ENCODE results near the gene ESRRA. TPM values are rescaled to one million over a fixed set of nuclear protein-coding genes. Genes with fewer than 3 reads are reported as not detected.
A peak's percentile ranks its signal among the peaks of the same experiment; 100 is the strongest.

ESRRA gene
- total RNA-seq, 1 experiment from 2014 or later = 66.9 TPM

DNA sequence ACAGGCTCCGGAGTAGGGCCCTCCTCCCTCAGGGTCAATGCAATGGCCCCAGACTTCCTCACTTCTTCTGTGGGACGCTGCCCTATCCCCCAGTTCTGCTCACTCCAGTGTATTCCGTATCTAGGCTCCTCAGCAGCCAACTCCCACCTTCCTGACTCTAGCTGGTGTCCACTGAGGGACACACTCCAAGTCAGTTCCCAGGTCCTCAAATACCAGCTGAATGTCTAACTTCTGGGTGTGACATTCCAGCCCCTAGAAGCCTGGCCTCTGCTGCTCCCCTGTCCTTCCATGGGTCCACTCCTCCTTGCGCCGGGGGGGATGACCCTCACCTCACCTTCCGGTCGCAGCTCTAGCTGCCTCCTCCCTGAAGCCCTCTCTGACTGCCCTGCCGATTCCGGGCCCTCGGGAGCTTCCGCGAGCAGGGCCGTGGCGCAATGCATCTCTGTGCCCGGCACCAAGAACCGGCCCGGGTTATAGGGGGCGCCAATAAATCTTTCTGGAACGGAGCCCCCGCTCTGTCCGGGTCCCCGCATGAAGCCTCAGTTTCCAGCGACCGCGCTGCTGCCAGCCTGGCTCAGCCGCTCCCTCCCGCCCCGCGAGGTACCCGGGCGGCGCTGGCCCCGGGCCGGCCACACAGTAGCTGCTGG, 36.3 kb upstream of the ESRRA start:
- Histone ChIP-seq H3K27me3 (replicated peaks; ENCODE audit: control insufficient read depth, insufficient read depth, low read length) (no peaks in the 10 kb centered on the region), H3K4me3 (ENCODE audit: low read depth, low read length) (peak overlapping the region; percentile 85), H3K4me1 (peaks cover 21% of the 10 kb centered on the region), H3K9me3 (no peaks in the 10 kb centered on the region), H3K36me3 (ENCODE audit: control insufficient read depth, insufficient read depth, low read length) (peaks cover 4% of the 10 kb centered on the region)
- Mint-ChIP-seq H3K36me3 (ENCODE audit: insufficient read depth, unreplicated experiment) (peaks cover 75% of the 10 kb centered on the region), H3K4me1 (ENCODE audit: low read depth, unreplicated experiment) (peaks cover 17% of the 10 kb centered on the region), H3K27me3 (ENCODE audit: insufficient read depth, unreplicated experiment) (no peaks in the 10 kb centered on the region), H3K27ac (ENCODE audit: unreplicated experiment) (peak overlapping the region; percentile 95), H3K9me3 (ENCODE audit: unreplicated experiment) (no peaks in the 10 kb centered on the region), H3K4me3 (ENCODE audit: unreplicated experiment) (peak overlapping the region; percentile 89)
- peak; percentile 62 to 67 for DNase-seq
- BruUV-seq (replicated peaks) = TSS peak; percentile 55
- intact Hi-C loops (cut with micrococcal nuclease; ENCODE audit: unreplicated experiment) = no loop called here
- CTCF ChIA-PET = interaction anchor here (2.0 to 3.8 kb wide), 5 partner anchors 15 to 86 kb away, joined by 12 to 29 read pairs (median 15); partner anchors contain the start of genes BAD, CATSPERZ, GPR137 and PLCB3
- POLR2A ChIA-PET = interaction anchor here (1.3 to 3.5 kb wide), 6 partner anchors 16 to 84 kb away, joined by 4 to 22 read pairs (median 9); partner anchors contain the start of genes BAD, ESRRA, FKBP2 and PPP1R14B
- TF ChIP-seq, protein P1, sequence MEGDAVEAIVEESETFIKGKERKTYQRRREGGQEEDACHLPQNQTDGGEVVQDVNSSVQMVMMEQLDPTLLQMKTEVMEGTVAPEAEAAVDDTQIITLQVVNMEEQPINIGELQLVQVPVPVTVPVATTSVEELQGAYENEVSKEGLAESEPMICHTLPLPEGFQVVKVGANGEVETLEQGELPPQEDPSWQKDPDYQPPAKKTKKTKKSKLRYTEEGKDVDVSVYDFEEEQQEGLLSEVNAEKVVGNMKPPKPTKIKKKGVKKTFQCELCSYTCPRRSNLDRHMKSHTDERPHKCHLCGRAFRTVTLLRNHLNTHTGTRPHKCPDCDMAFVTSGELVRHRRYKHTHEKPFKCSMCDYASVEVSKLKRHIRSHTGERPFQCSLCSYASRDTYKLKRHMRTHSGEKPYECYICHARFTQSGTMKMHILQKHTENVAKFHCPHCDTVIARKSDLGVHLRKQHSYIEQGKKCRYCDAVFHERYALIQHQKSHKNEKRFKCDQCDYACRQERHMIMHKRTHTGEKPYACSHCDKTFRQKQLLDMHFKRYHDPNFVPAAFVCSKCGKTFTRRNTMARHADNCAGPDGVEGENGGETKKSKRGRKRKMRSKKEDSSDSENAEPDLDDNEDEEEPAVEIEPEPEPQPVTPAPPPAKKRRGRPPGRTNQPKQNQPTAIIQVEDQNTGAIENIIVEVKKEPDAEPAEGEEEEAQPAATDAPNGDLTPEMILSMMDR (IDR thresholded peaks at IDR 0.05; ENCODE audit: insufficient read depth in 1 of 2, low read depth in 1 of 2, low read length in 1 of 2, severe bottlenecking in 1 of 2, unreplicated experiment in 1 of 2) = no peak

DNA sequence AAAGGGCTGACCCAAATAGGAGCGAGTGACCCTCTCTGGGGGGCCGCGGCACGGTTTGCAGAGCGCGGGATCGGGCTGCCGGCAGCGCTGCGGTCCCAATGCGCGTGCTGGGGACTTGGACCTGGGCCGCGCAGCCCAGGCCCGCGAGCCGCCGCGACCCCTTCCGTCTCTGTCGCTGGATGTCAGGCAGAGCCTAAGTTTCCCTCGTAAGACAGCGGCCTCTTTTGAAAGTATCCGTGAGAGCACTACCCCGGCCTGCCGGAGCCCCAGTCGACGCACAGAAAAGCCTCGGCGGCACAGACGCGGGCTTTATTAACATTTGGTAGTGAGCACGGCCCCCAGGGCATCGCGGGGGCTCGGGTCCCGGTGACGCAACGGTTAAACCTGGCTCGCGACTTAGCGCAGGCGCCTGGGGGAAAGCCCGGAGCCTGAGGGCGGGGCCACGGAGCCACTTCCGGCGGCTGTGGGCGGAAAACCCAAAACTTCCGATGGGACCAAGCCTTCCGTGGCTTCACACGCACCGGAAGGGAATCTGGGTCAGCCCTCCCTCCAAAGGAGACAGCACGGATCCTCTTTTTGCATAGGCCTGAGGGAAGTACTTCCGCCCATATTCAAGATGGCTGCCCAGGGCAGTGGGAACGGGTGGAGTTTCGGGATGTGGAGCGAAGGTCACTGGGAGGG, 35.6 kb upstream of the ESRRA start:
- H3K36me3 Mint-ChIP-seq (ENCODE audit: insufficient read depth, unreplicated experiment) = peaks cover 73% of the 10 kb centered on the region

More for the DNA sequence above, 35.6 kb upstream of the ESRRA start:
- peak overlapping the region; percentile 89 for H3K4me3 Mint-ChIP-seq (ENCODE audit: unreplicated experiment)
- H3K4me1 Mint-ChIP-seq (ENCODE audit: low read depth, unreplicated experiment) = peaks cover 17% of the 10 kb centered on the region
- H3K36me3 ChIP-seq (ENCODE audit: control insufficient read depth, insufficient read depth, low read length) = peaks cover 2% of the 10 kb centered on the region
- H3K27me3 Mint-ChIP-seq (ENCODE audit: insufficient read depth, unreplicated experiment) = no peaks in the 10 kb centered on the region
- no peaks in the 10 kb centered on the region for H3K27me3 ChIP-seq (replicated peaks; ENCODE audit: control insufficient read depth, insufficient read depth, low read length)
- BruUV-seq (replicated peaks) = no TSS peak
- ChIA-PET POLR2A (interaction anchor here (0.6 to 3.5 kb wide), 8 partner anchors 15 to 99 kb away, joined by 4 to 22 read pairs (median 8); partner anchors contain the start of genes BAD, ESRRA, FKBP2 and PPP1R14B), CTCF (interaction anchor here (0.7 to 3.8 kb wide), 9 partner anchors 9 to 85 kb away, joined by 3 to 34 read pairs (median 12); partner anchors contain the start of genes BAD, CATSPERZ, GPR137 and PLCB3)
- peaks cover 21% of the 10 kb centered on the region for H3K4me1 ChIP-seq
- DNase-seq = peak; percentile 99
- TF ChIP-seq, protein P1 (IDR thresholded peaks at IDR 0.05; ENCODE audit: insufficient read depth in 1 of 2, low read depth in 1 of 2, low read length in 1 of 2, severe bottlenecking in 1 of 2, unreplicated experiment in 1 of 2) = no peak
- intact Hi-C loops (cut with micrococcal nuclease; ENCODE audit: unreplicated experiment) = loop anchor here (1.0 to 5.0 kb wide), 5 partner anchors 15 to 88 kb away; partner anchors contain the start of genes BAD, ESRRA, PLCB3 and RPS6KA4
- no peaks in the 10 kb centered on the region for H3K9me3 Mint-ChIP-seq (ENCODE audit: unreplicated experiment)
- H3K4me3 ChIP-seq (ENCODE audit: low read depth, low read length) = peak overlapping the region; percentile 85
- H3K9me3 ChIP-seq = no peaks in the 10 kb centered on the region
- H3K27ac Mint-ChIP-seq (ENCODE audit: unreplicated experiment) = peak overlapping the region; percentile 95
